ENCODE measurements around the gene TOMM20. TPM values are rescaled to one million over a fixed set of nuclear protein-coding genes. Genes with fewer than 3 reads are reported as not detected.
A peak's percentile ranks its signal among the peaks of the same experiment; 100 is the strongest.

The TOMM20 gene
- total and polyA plus RNA-seq, 4 donors: 60.6 to 115 (median 79.6) TPM

- H3K9me3 ChIP-seq (ENCODE audit: control insufficient read depth in 4 of 4, insufficient read depth in 3 of 4, low read length in 3 of 4): no peaks in the 10 kb centered on the region
- no peaks in the 10 kb centered on the region for H3K27me3 ChIP-seq (ENCODE audit: control insufficient read depth in 3 of 3, insufficient read depth in 3 of 3, low read length in 2 of 3)
- no peaks in the 10 kb centered on the region for H3K36me3 ChIP-seq (ENCODE audit: control insufficient read depth in 4 of 4, insufficient read depth in 4 of 4, low read length in 4 of 4)
- peaks cover 14 to 49% (median 20%) of the 10 kb centered on the region in 5 donors for H3K4me1 ChIP-seq (ENCODE audit: control insufficient read depth in 5 of 5, insufficient read depth in 5 of 5, low read length in 5 of 5)
- no peak for TF ChIP-seq CTCF (IDR thresholded peaks at IDR 0.05; ENCODE audit: control extremely low read depth, extremely low read depth)
- H3K9ac ChIP-seq (ENCODE audit: insufficient read depth in 1 of 2, low read length in 2 of 2): no peak overlapping the region
- DNase-seq: no peak
- peak overlapping the region in 1 of 2 donors; percentile 56 for H3K27ac ChIP-seq (ENCODE audit: low read depth in 1 of 2, low read length in 1 of 2)
- no peak for ATAC-seq (ENCODE audit: insufficient read depth, low FRiP score)
- H3K4me3 ChIP-seq: no peak overlapping the region
Measured at GRCh38 chr1:235070819-235071218, 57.8 kb downstream of the TOMM20 start.

GRCh38 chr1:235069577-235070563 is 58.8 kb downstream of the TOMM20 start:
- H3K9me3 ChIP-seq (ENCODE audit: control insufficient read depth in 4 of 4, insufficient read depth in 3 of 4, low read length in 3 of 4): no peaks in the 10 kb centered on the region
- peaks cover 5 to 44% (median 16%) of the 10 kb centered on the region in 5 donors for H3K4me1 ChIP-seq (ENCODE audit: control insufficient read depth in 5 of 5, insufficient read depth in 5 of 5, low read length in 5 of 5)
- no peak overlapping the region for H3K9ac ChIP-seq (ENCODE audit: insufficient read depth in 1 of 2, low read length in 2 of 2)
- peak overlapping the region; percentile 5 to 56 for H3K27ac ChIP-seq (ENCODE audit: low read depth in 1 of 2, low read length in 1 of 2)
- no peaks in the 10 kb centered on the region for H3K27me3 ChIP-seq (ENCODE audit: control insufficient read depth in 3 of 3, insufficient read depth in 3 of 3, low read length in 2 of 3)
- no peak for TF ChIP-seq CTCF (IDR thresholded peaks at IDR 0.05; ENCODE audit: control extremely low read depth, extremely low read depth)
- no peak overlapping the region for H3K4me3 ChIP-seq
- ATAC-seq (ENCODE audit: insufficient read depth, low FRiP score) (no peak), DNase-seq (no peak)
- WGBS, 2 donors: 72 to 86% methylated on average over 34 of the region's 34 CpGs
- no peaks in the 10 kb centered on the region for H3K36me3 ChIP-seq (ENCODE audit: control insufficient read depth in 4 of 4, insufficient read depth in 4 of 4, low read length in 4 of 4)

- Histone ChIP-seq H3K9ac (ENCODE audit: insufficient read depth in 1 of 2, low read length in 2 of 2) (no peak overlapping the region), H3K27me3 (ENCODE audit: control insufficient read depth in 3 of 3, insufficient read depth in 3 of 3, low read length in 2 of 3) (no peaks in the 10 kb centered on the region), H3K4me1 (ENCODE audit: control insufficient read depth in 5 of 5, insufficient read depth in 5 of 5, low read length in 5 of 5) (peaks cover 0 to 38% (median 10%) of the 10 kb centered on the region in 5 donors), H3K9me3 (ENCODE audit: control insufficient read depth in 4 of 4, insufficient read depth in 3 of 4, low read length in 3 of 4) (no peaks in the 10 kb centered on the region), H3K27ac (ENCODE audit: low read depth in 1 of 2, low read length in 1 of 2) (peak overlapping the region in 1 of 2 donors; percentile 56), H3K4me3 (no peak overlapping the region), H3K36me3 (ENCODE audit: control insufficient read depth in 4 of 4, insufficient read depth in 4 of 4, low read length in 4 of 4) (no peaks in the 10 kb centered on the region)
- DNase-seq (no peak), ATAC-seq (ENCODE audit: insufficient read depth, low FRiP score) (no peak)
- no peak for TF ChIP-seq CTCF (IDR thresholded peaks at IDR 0.05; ENCODE audit: control extremely low read depth, extremely low read depth)
- 93 to 99% methylated on average over 5 of the region's 5 CpGs for WGBS, 2 donors
Measured at GRCh38 chr1:235069176-235069575, 59.5 kb downstream of the TOMM20 start.
